H9 (cell line): ENCODE measurements around the gene LRMDA. TPM values are rescaled to one million over a fixed set of nuclear protein-coding genes. Genes with fewer than 3 reads are reported as not detected.
"Not testable (repeated sequence)": the region's sequence is repeated elsewhere in the genome, so short reads cannot be mapped to it uniquely, and the experiment has no call there.

ENCODE experiments used
- DNase-seq: peaks from one replicate; pipeline ENCODE4 v3.0.0-alpha.2; 2017
- H2AFZ ChIP-seq: one replicate; pipeline ENCODE4 v1.6.1; 2013; ENCODE audit warnings: mild to moderate bottlenecking, low read length, control low read depth, moderate library complexity
- H2AK5ac ChIP-seq: 2 replicates; pipeline ENCODE4 v1.6.1; 2013; ENCODE audit warnings: low read length, control low read depth, mixed read lengths; ENCODE audit not compliant: insufficient read length
- H2BK120ac ChIP-seq: one replicate; pipeline ENCODE4 v1.6.1; 2013; ENCODE audit warnings: low read depth, mild to moderate bottlenecking, low read length, control low read depth, inconsistent platforms; ENCODE audit not compliant: poor library complexity, severe bottlenecking
- H2BK12ac ChIP-seq: 2 replicates; pipeline ENCODE4 v1.6.1; 2013; ENCODE audit warnings: low read length, control low read depth, mixed read lengths, low read depth; ENCODE audit not compliant: insufficient read length
- H2BK15ac ChIP-seq: 2 replicates; pipeline ENCODE4 v1.6.1; 2013; ENCODE audit warnings: low read depth, low read length, control low read depth
- H2BK20ac ChIP-seq: one replicate; pipeline ENCODE4 v1.6.1; 2013; ENCODE audit warnings: low read depth, mild to moderate bottlenecking, low read length, control low read depth, inconsistent platforms; ENCODE audit not compliant: poor library complexity, severe bottlenecking
- H2BK5ac ChIP-seq: 2 replicates; pipeline ENCODE4 v1.6.1; 2013; ENCODE audit warnings: low read length, control low read depth, mixed read lengths; ENCODE audit not compliant: insufficient read length
- H3K14ac ChIP-seq: 2 replicates; pipeline ENCODE4 v1.6.1; 2013; ENCODE audit warnings: low read length, control low read depth; ENCODE audit not compliant: insufficient read depth
- H3K18ac ChIP-seq: 2 replicates; pipeline ENCODE4 v1.6.1; 2013; ENCODE audit warnings: low read depth, mild to moderate bottlenecking, mixed read lengths, low read length, control low read depth; ENCODE audit not compliant: insufficient read length
- H3K23ac ChIP-seq: 2 replicates; pipeline ENCODE4 v1.6.1; 2013; ENCODE audit warnings: low read length, control low read depth, mixed read lengths, low read depth; ENCODE audit not compliant: insufficient read length
- H3K23me2 ChIP-seq: 2 replicates; pipeline ENCODE4 v1.6.1; 2013; ENCODE audit warnings: low read depth, mild to moderate bottlenecking, mixed read lengths, low read length, control low read depth; ENCODE audit not compliant: insufficient read length, poor library complexity, severe bottlenecking
- H3K27ac ChIP-seq: 2 replicates; pipeline ENCODE4 v1.5.1; 2013; ENCODE audit warnings: low read length, control low read depth, mixed read lengths, low read depth; ENCODE audit not compliant: insufficient read length
- H3K27me3 ChIP-seq: 2 replicates; pipeline ENCODE4 v1.6.1; 2013; ENCODE audit warnings: low read length, control low read depth, inconsistent platforms; ENCODE audit not compliant: insufficient read depth
- H3K4ac ChIP-seq: 2 replicates; pipeline ENCODE4 v1.6.1; 2013; ENCODE audit warnings: low read depth, mild to moderate bottlenecking, control low read depth, inconsistent platforms, low read length, moderate library complexity
- H3K4me1 ChIP-seq: 2 replicates; pipeline ENCODE4 v1.6.1; 2013; ENCODE audit warnings: low read length, control low read depth, inconsistent platforms; ENCODE audit not compliant: insufficient read depth
- H3K4me2 ChIP-seq: 2 replicates; pipeline ENCODE4 v1.6.1; 2013; ENCODE audit warnings: low read length, control low read depth, mixed read lengths; ENCODE audit not compliant: insufficient read length, insufficient read depth
- H3K56ac ChIP-seq: 2 replicates; pipeline ENCODE4 v1.6.1; 2013; ENCODE audit warnings: low read depth, mild to moderate bottlenecking, mixed read lengths, low read length, control low read depth; ENCODE audit not compliant: insufficient read length
- H3K79me1 ChIP-seq: 2 replicates; pipeline ENCODE4 v1.6.1; 2013; ENCODE audit warnings: low read depth, mild to moderate bottlenecking, moderate library complexity, low read length, control low read depth, inconsistent platforms; ENCODE audit not compliant: insufficient read depth, poor library complexity, severe bottlenecking
- H3K79me2 ChIP-seq: 2 replicates; pipeline ENCODE4 v1.6.1; 2013; ENCODE audit warnings: low read length, control low read depth, inconsistent platforms; ENCODE audit not compliant: insufficient read depth
- H3K9ac ChIP-seq: 2 replicates; pipeline ENCODE4 v1.6.1; 2013; ENCODE audit warnings: low read length, control low read depth, mixed read lengths; ENCODE audit not compliant: insufficient read length; ENCODE audit errors: extremely low read depth
- H3K9me3 ChIP-seq: one replicate; pipeline ENCODE4 v1.6.1; 2013; ENCODE audit warnings: low read depth, low read length, inconsistent platforms; ENCODE audit not compliant: control insufficient read depth
- H3T11ph ChIP-seq: one replicate; pipeline ENCODE4 v1.6.1; 2013; ENCODE audit warnings: mild to moderate bottlenecking, low read length, control low read depth, inconsistent platforms
- H4K20me1 ChIP-seq: one replicate; pipeline ENCODE4 v1.6.1; 2013; ENCODE audit not compliant: control insufficient read depth, insufficient read length, insufficient read depth
- H4K5ac ChIP-seq: 2 replicates; pipeline ENCODE4 v1.6.1; 2013; ENCODE audit warnings: low read depth, mild to moderate bottlenecking, mixed read lengths, low read length, control low read depth; ENCODE audit not compliant: insufficient read length
- H4K8ac ChIP-seq: replicated peaks from 2 replicates; pipeline ENCODE4 v1.6.1; 2013; ENCODE audit warnings: low read length, control low read depth, mixed read lengths, low read depth; ENCODE audit not compliant: insufficient read length
- H4K91ac ChIP-seq: 2 replicates; pipeline ENCODE4 v1.6.1; 2013; ENCODE audit warnings: low read depth, mild to moderate bottlenecking, moderate library complexity, mixed read lengths, low read length, control low read depth; ENCODE audit not compliant: insufficient read length
- H3K27ac Mint-ChIP-seq, 3 experiments: 2 replicates in 2 of 3; 3 replicates in 1 of 3; pipeline ENCODE4 v1.8.0; 2020 to 2021; ENCODE audit warnings: mixed read lengths in 3 of 3, mild to moderate bottlenecking in 1 of 3, moderate library complexity in 1 of 3
- H3K27me3 Mint-ChIP-seq: 2 replicates; pipeline ENCODE4 v1.8.0; 2021; ENCODE audit warnings: low read depth, mild to moderate bottlenecking, moderate library complexity, mixed read lengths
- H3K36me3 Mint-ChIP-seq, 3 experiments: 2 replicates in 2 of 3; 3 replicates in 1 of 3; pipeline ENCODE4 v1.8.0; 2020 to 2021; ENCODE audit warnings: low read depth in 3 of 3, mixed read lengths in 3 of 3; ENCODE audit not compliant: insufficient read depth in 1 of 3
- H3K4me1 Mint-ChIP-seq, 2 experiments: 2 replicates each; pipeline ENCODE4 v1.8.0; 2020; ENCODE audit warnings: mixed read lengths in 2 of 2
- H3K4me3 Mint-ChIP-seq, 2 experiments: 2 replicates in 1 of 2; 3 replicates in 1 of 2; pipeline ENCODE4 v1.8.0; 2020 to 2021; ENCODE audit warnings: mild to moderate bottlenecking in 2 of 2, mixed read lengths in 2 of 2, moderate library complexity in 1 of 2
- H3K9me3 Mint-ChIP-seq, 2 experiments: 2 replicates in 1 of 2; 3 replicates in 1 of 2; pipeline ENCODE4 v1.8.0; 2020; ENCODE audit warnings: mild to moderate bottlenecking in 2 of 2, mixed read lengths in 2 of 2, moderate library complexity in 1 of 2
- CTCF ChIP-seq: fragments of 200-600 bp; sonication (generic); conservative IDR thresholded peaks from 3 replicates; pipeline ENCODE4 v1.8.0; 2021; ENCODE audit warnings: antibody characterized with exemption, mild to moderate bottlenecking
- WGBS: extraction: QIAGEN DNeasy Blood & Tissue Kit; methylation state at CpG from one replicate; pipeline ENCODE4 v1.1.7; 2013; ENCODE audit warnings: missing lambda C conversion rate, low lambda C conversion rate, mixed read lengths; ENCODE audit not compliant: insufficient read length; ENCODE audit errors: extremely low coverage; 5-methylcytosine and 5-hydroxymethylcytosine counted together
- total RNA-seq: library from RNA; stranded (reverse); gene quantifications from 2 replicates; pipeline ENCODE4 v1.2.1, GENCODE V29; 2021

The LRMDA gene
- total RNA-seq, 1 experiment from 2014 or later, result 1.8 TPM

- Histone ChIP-seq H4K91ac (no peak overlapping the region), H3K56ac (no peak overlapping the region), H3K23me2 (no peaks in the 10 kb centered on the region), H4K8ac (no peak overlapping the region), H4K5ac (no peak overlapping the region), H4K20me1 (no peaks in the 10 kb centered on the region), H2AFZ (no peak overlapping the region), H3K27me3 (no peaks in the 10 kb centered on the region), H3K4ac (no peak overlapping the region), H3K9me3 (no peaks in the 10 kb centered on the region), H2BK20ac (no peak overlapping the region), H2BK5ac (no peak overlapping the region), H3K27ac (no peak overlapping the region), H3K4me1 (peaks cover 2% of the 10 kb centered on the region; the same call in 1 of the 2 replicates), H2BK15ac (no peak overlapping the region), H2BK120ac (no peak overlapping the region), H3K4me2 (no peak overlapping the region), H2AK5ac (no peak overlapping the region), H3K9ac (no peak overlapping the region), H2BK12ac (no peak overlapping the region), H3K79me1 (no peaks in the 10 kb centered on the region), H3T11ph (no peak overlapping the region), H3K14ac (no peak overlapping the region), H3K18ac (no peak overlapping the region), H3K23ac (no peak overlapping the region), H3K79me2 (no peaks in the 10 kb centered on the region)
- Mint-ChIP-seq H3K4me3 (no peak overlapping the region), H3K27me3 (peaks cover 3% of the 10 kb centered on the region; the same call in 1 of the 2 replicates), H3K36me3 (no peaks in the 10 kb centered on the region; a peak in 1 of 7 replicates), H3K27ac (no peak overlapping the region), H3K9me3 (peaks cover 0 to 2% of the 10 kb centered on the region in 2 experiments; a peak in 2 of 5 replicates), H3K4me1 (peaks cover 11 to 23% of the 10 kb centered on the region in 2 experiments)
- DNase-seq, result no peak
- TF ChIP-seq CTCF, result no peak
Observed at GRCh38 chr10:75766106-75766505, 334.7 kb downstream of the LRMDA start.

GRCh38 chr10:75766752-75767151 is 335.3 kb downstream of the LRMDA start:
- not testable (repeated sequence) for H3K9ac ChIP-seq, H3K27ac ChIP-seq, H3K23me2 ChIP-seq, H3T11ph ChIP-seq, H3K36me3 Mint-ChIP-seq, H3K23ac ChIP-seq, H3K56ac ChIP-seq, H2AFZ ChIP-seq, H4K5ac ChIP-seq, H4K91ac ChIP-seq, H3K18ac ChIP-seq, H3K27me3 ChIP-seq, H3K79me2 ChIP-seq, H3K27me3 Mint-ChIP-seq, H4K20me1 ChIP-seq, H3K9me3 ChIP-seq, H2AK5ac ChIP-seq, H3K4me2 ChIP-seq, H3K9me3 Mint-ChIP-seq, H3K27ac Mint-ChIP-seq, H3K14ac ChIP-seq, H2BK20ac ChIP-seq, H2BK5ac ChIP-seq, H3K79me1 ChIP-seq, H2BK15ac ChIP-seq, DNase-seq, H3K4me3 Mint-ChIP-seq, H2BK120ac ChIP-seq, H4K8ac ChIP-seq, H3K4ac ChIP-seq, H2BK12ac ChIP-seq, H3K4me1 ChIP-seq
- H3K4me1 Mint-ChIP-seq, result peaks cover 14 to 25% of the 10 kb centered on the region in 2 experiments
- WGBS, result no CpG with 5 or more reads among the region's 4 CpGs
